Hepatocyte (in vitro differentiated cells): Measurements from ENCODE around the gene ACAD8. TPM values are rescaled to one million over a fixed set of nuclear protein-coding genes. Genes with fewer than 3 reads are reported as not detected.

Experiments used
- DNase-seq: peaks from one replicate; pipeline ENCODE4 v3.0.0-alpha.2; 2016; ENCODE audit warnings: low spot score
- H2AFZ ChIP-seq: fragments of 200-600 bp; sonication (generic); 2 replicates; pipeline ENCODE4 v1.6.0; 2016; ENCODE audit warnings: antibody characterized with exemption, mild to moderate bottlenecking
- H3K27ac ChIP-seq: fragments of 200-600 bp; sonication (generic); 2 replicates; pipeline ENCODE4 v1.5.1; 2016; ENCODE audit warnings: mild to moderate bottlenecking
- H3K27me3 ChIP-seq: fragments of 200-600 bp; sonication (generic); 2 replicates; pipeline ENCODE4 v1.6.1; 2016
- H3K36me3 ChIP-seq: fragments of 200-600 bp; sonication (generic); replicated peaks from 2 replicates; pipeline ENCODE4 v1.5.1; 2016; ENCODE audit warnings: low read depth; ENCODE audit not compliant: insufficient read depth
- H3K4me1 ChIP-seq: fragments of 200-600 bp; sonication (generic); 2 replicates; pipeline ENCODE4 v1.5.1; 2016; ENCODE audit warnings: mild to moderate bottlenecking, moderate library complexity; ENCODE audit not compliant: insufficient read depth
- H3K4me2 ChIP-seq: fragments of 200-600 bp; sonication (generic); 2 replicates; pipeline ENCODE4 v1.6.0; 2016
- H3K4me3 ChIP-seq: fragments of 200-600 bp; sonication (generic); 2 replicates; pipeline ENCODE4 v1.5.1; 2016; ENCODE audit warnings: mild to moderate bottlenecking
- H3K79me2 ChIP-seq: fragments of 200-600 bp; sonication (generic); 2 replicates; pipeline ENCODE4 v1.6.0; 2017; ENCODE audit warnings: mild to moderate bottlenecking
- H3K9me2 ChIP-seq: fragments of 200-600 bp; sonication (generic); replicated peaks from 2 replicates; pipeline ENCODE4 v1.6.0; 2017; ENCODE audit warnings: mild to moderate bottlenecking; ENCODE audit not compliant: insufficient read depth
- H3K9me3 ChIP-seq: fragments of 200-600 bp; sonication (generic); 2 replicates; pipeline ENCODE4 v1.5.1; 2016; ENCODE audit warnings: low read depth, mild to moderate bottlenecking
- H4K20me1 ChIP-seq: fragments of 200-600 bp; sonication (generic); 2 replicates; pipeline ENCODE4 v1.6.0; 2016; ENCODE audit warnings: mild to moderate bottlenecking; ENCODE audit not compliant: insufficient read depth, poor library complexity, severe bottlenecking
- CTCF ChIP-seq: fragments of 200-600 bp; sonication (generic); IDR thresholded peaks from 2 replicates; pipeline ENCODE4 v1.5.1; 2016; ENCODE audit warnings: antibody characterized with exemption, mild to moderate bottlenecking; ENCODE audit not compliant: poor library complexity
- EZH2 ChIP-seq: fragments of 200-600 bp; sonication (generic); IDR thresholded peaks from 2 replicates; pipeline ENCODE4 v1.6.1; 2016; ENCODE audit warnings: antibody characterized with exemption, mild to moderate bottlenecking, borderline replicate concordance
- EZH2phosphoT487 ChIP-seq: fragments of 200-600 bp; sonication (generic); IDR thresholded peaks from one replicate; pipeline ENCODE4 v1.6.1; 2018; ENCODE audit warnings: antibody characterized with exemption, mild to moderate bottlenecking, low read depth, moderate library complexity; ENCODE audit not compliant: unreplicated experiment, severe bottlenecking
- WGBS: methylation state at CpG from one replicate; pipeline ENCODE4 v1.1.6; 2016; ENCODE audit warnings: low lambda C conversion rate; ENCODE audit errors: missing lambda C conversion rate; 5-methylcytosine and 5-hydroxymethylcytosine counted together
- polyA plus RNA-seq: library from polyadenylated mRNA; unstranded; fragments of >200 nt; fragmentation: Nextera tagmentation; extraction: Ambion mirVana; gene quantifications from 2 replicates; pipeline ENCODE4 v1.2.1, GENCODE V29; 2016
- total RNA-seq: library from RNA; depleted of rRNA; stranded (reverse); fragments of >200 nt; gene quantifications from 2 replicates; pipeline ENCODE4 v1.2.3, GENCODE V29; 2014

Gene ACAD8
- total and polyA plus RNA-seq, 2 experiments from 2014 or later = 18.9 to 19.6 TPM

DNA sequence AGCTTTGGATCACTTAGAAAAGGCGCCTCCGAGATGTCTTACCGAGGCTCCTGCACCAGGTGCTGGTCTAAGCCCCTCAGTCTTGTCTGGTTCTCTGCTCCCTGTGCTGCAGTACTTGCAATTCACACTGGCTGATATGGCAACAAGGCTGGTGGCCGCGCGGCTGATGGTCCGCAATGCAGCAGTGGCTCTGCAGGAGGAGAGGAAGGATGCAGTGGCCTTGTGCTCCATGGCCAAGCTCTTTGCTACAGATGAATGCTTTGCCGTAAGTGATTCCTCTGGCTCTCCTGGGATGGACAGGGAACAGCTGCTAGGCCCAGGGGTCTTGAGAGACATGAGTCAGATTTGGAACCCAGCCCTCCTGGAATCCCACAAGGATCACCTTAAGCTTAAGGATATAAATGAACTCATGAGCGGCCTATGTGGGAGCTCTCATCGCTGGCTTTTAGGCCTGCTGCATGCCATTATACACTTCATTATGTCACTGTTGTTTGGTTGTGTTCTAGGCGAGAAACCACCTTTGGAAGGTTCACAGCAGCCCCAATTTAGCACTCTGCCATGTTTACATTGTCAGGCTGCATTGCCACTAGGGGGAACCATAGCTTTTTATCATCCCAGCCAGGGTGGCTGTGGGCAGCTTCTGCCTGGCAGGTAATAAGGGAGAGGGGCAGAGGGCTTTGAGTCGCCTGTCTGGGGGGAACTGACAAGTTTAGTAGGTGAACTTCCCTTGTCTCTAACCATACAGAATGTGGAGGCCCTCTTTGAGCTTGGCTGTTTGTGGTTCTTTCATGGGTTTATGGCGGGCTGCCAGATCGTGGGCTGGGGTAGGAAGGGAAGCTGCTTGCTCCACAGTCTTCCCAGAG is 8.5 kb downstream of the ACAD8 start:
- H3K9me2 ChIP-seq = no peaks in the 10 kb centered on the region
- no peaks in the 10 kb centered on the region for H3K4me1 ChIP-seq
- WGBS = 88% methylated on average over 14 of the region's 14 CpGs
- H3K4me3 ChIP-seq = no peak overlapping the region
- H3K4me2 ChIP-seq = no peak overlapping the region
- DNase-seq = peak; percentile 42
- no peaks in the 10 kb centered on the region for H3K9me3 ChIP-seq
- no peak overlapping the region for H3K27ac ChIP-seq
- no peaks in the 10 kb centered on the region for H3K79me2 ChIP-seq
- no peaks in the 10 kb centered on the region for H3K27me3 ChIP-seq
- no peaks in the 10 kb centered on the region for H4K20me1 ChIP-seq
- peak; percentile 41 for TF ChIP-seq CTCF
- TF ChIP-seq EZH2phosphoT487 = no peak
- no peaks in the 10 kb centered on the region for H3K36me3 ChIP-seq
- H2AFZ ChIP-seq = no peak overlapping the region

DNA sequence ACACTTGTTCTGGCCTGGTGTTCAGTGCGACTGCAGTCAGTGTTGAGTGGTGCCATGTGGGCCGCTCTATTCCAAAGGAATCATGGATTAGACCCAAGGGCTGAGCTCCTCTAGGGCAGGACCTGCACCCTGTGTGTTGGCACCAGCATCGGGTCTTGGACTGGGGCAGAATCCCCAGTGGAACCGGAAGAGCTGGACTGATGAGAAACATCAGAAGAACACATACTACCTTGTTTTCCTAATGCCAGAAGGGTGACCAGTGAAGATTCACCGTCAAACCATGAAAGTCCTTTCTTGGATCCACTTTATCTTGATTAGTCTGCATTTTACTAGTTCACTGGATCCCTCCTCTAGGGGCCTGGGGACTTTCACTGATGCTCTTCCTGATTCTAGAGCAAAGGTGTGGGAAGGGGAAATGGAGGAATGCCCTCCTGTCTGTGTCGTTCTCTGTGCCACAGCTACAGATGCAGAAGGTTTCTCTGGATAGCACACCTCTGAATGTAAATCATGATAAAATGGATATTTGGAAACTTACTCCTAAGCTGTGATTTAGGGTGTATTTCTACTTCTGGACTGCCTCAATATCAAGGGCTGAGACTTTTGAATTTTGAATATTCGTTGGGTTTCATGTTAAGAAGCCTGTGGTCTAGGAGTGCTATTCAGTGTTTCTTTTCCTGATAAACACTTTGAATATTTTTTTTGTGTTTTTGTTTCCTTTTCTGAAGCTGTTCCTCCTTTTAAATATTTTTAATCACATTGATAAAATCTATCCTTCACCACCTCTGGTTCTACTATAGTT is 11.8 kb downstream of the ACAD8 start:
- DNase-seq = no peak
- TF ChIP-seq EZH2 (no peak), EZH2phosphoT487 (no peak), CTCF (no peak)
- H3K4me2 ChIP-seq = no peak overlapping the region
- 93% methylated on average over 7 of the region's 7 CpGs for WGBS
- H3K4me1 ChIP-seq = no peaks in the 10 kb centered on the region
- no peaks in the 10 kb centered on the region for H3K9me3 ChIP-seq
- H3K79me2 ChIP-seq = no peaks in the 10 kb centered on the region
- H3K36me3 ChIP-seq = no peaks in the 10 kb centered on the region
- H3K27me3 ChIP-seq = peaks cover 3% of the 10 kb centered on the region
- no peaks in the 10 kb centered on the region for H4K20me1 ChIP-seq
- H3K4me3 ChIP-seq = no peak overlapping the region
- no peak overlapping the region for H2AFZ ChIP-seq
- H3K27ac ChIP-seq = no peak overlapping the region
- no peaks in the 10 kb centered on the region for H3K9me2 ChIP-seq

- Histone ChIP-seq H3K79me2 (no peaks in the 10 kb centered on the region), H3K9me2 (no peaks in the 10 kb centered on the region), H4K20me1 (no peaks in the 10 kb centered on the region), H3K9me3 (no peaks in the 10 kb centered on the region), H3K36me3 (no peaks in the 10 kb centered on the region), H2AFZ (no peak overlapping the region), H3K4me3 (no peak overlapping the region), H3K4me2 (no peak overlapping the region), H3K27me3 (peaks cover 10% of the 10 kb centered on the region), H3K4me1 (no peaks in the 10 kb centered on the region), H3K27ac (no peak overlapping the region)
- 87% methylated on average over 5 of the region's 5 CpGs for whole genome bisulfite sequencing
- no peak for DNase-seq
- TF ChIP-seq EZH2phosphoT487 (no peak), EZH2 (no peak), CTCF (no peak)
Observed at GRCh38 chr11:134266440-134266839, 13.1 kb downstream of the ACAD8 start.
